Measurements from ENCODE around the gene PRDX3. TPM values are rescaled to one million over a fixed set of nuclear protein-coding genes. Genes with fewer than 3 reads are reported as not detected.

Gene PRDX3
- total and polyA plus RNA-seq, 2 of the 4 experiments (the other 2 are of a cell fraction), result 169 to 187 TPM

GRCh38 chr10:119222537-119222936, 43.9 kb upstream of the PRDX3 start:
- intact Hi-C loops (cut with micrococcal nuclease), result no loop called here
- peak overlapping the region; percentile 93 for H3K27ac ChIP-seq (ENCODE audit: insufficient read depth, low read length)
- H3K4me2 ChIP-seq (ENCODE audit: low read depth, low read length), result peak overlapping the region; percentile 42

More at GRCh38 chr10:119222537-119222936, 43.9 kb upstream of the PRDX3 start:
- H2BK120ac ChIP-seq (ENCODE audit: low read depth, low read length), result peak overlapping the region; percentile 83
- peak overlapping the region; percentile 94 for H2BK20ac ChIP-seq (ENCODE audit: low read depth, low read length)
- peak overlapping the region; percentile 98 for H3K18ac ChIP-seq (ENCODE audit: low read depth, low read length)
- H2BK15ac ChIP-seq (ENCODE audit: low read depth, low read length), result peak overlapping the region; percentile 83; the same call in 2 of the 3 replicates
- peak overlapping the region; percentile 93 for H4K91ac ChIP-seq (ENCODE audit: insufficient read depth, low read depth, low read length)
- H3K9me3 ChIP-seq (ENCODE audit: control insufficient read depth, insufficient read depth, low read length), result no peaks in the 10 kb centered on the region
- ATAC-seq (ENCODE audit: low read depth), result peak; percentile 33; the same call in 1 of the 2 replicates
- H3K9me1 ChIP-seq (ENCODE audit: insufficient read depth, low read length), result peaks cover 41% of the 10 kb centered on the region
- peak overlapping the region; percentile 39 for H2AK9ac ChIP-seq (replicated peaks; ENCODE audit: low read depth, low read length, poor library complexity)
- H3K4me1 ChIP-seq (ENCODE audit: control insufficient read depth, insufficient read depth, low read length), result peaks cover 44% of the 10 kb centered on the region
- peaks cover 4% of the 10 kb centered on the region; the same call in 1 of the 2 replicates for H3K36me3 ChIP-seq (ENCODE audit: control insufficient read depth, insufficient read depth, low read length)
- no peak for DNase-seq
- peak overlapping the region; percentile 68 for H3K9ac ChIP-seq (ENCODE audit: low read depth, low read length)
- peak overlapping the region; percentile 72 to 76; a peak in 3 of 4 replicates for H4K8ac ChIP-seq (ENCODE audit: low read depth in 2 of 2, low read length in 2 of 2)
- H4K20me1 ChIP-seq (ENCODE audit: insufficient read depth, low read length), result peaks cover 58% of the 10 kb centered on the region
- 30% methylated on average over 4 of the region's 9 CpGs; no CpG with 5 or more reads in 1 of the 2 experiments for WGBS, 2 experiments (ENCODE audit: extremely low coverage in 2 of 2, insufficient read length in 1 of 2)
- no peaks in the 10 kb centered on the region for H3K27me3 ChIP-seq (ENCODE audit: control insufficient read depth, insufficient read depth, low read length)
- peak overlapping the region; percentile 87 for H3K4ac ChIP-seq (ENCODE audit: low read depth, low read length)
- no peak overlapping the region for H3K56ac ChIP-seq (ENCODE audit: extremely low read depth, insufficient read depth, low read length)
- ChIA-PET CTCF (interaction anchor here (1.0 to 1.9 kb wide), 3 partner anchors 13 to 142 kb away, joined by 4 to 7 read pairs (median 5); no protein-coding TSS in a partner anchor), POLR2A (ENCODE audit: unreplicated experiment) (interaction anchor here (1.6 kb wide), 1 partner anchor 10 kb away, joined by 5 read pairs; no protein-coding TSS in a partner anchor)
- peak overlapping the region; percentile 69 for H2AK5ac ChIP-seq (ENCODE audit: low read depth, low read length)
- H2AFZ ChIP-seq (replicated peaks; ENCODE audit: low read length, poor library complexity), result no peak overlapping the region
- H4K5ac ChIP-seq (ENCODE audit: low read depth, low read length), result peak overlapping the region; percentile 96; the same call in 1 of the 2 replicates
- no peak overlapping the region for H3K4me3 ChIP-seq (ENCODE audit: insufficient read depth, low read depth, low read length)
- peak overlapping the region; percentile 19 for H2BK5ac ChIP-seq (ENCODE audit: low read depth, low read length, poor library complexity, severe bottlenecking)
- TF ChIP-seq ELK1 (IDR thresholded peaks at IDR 0.05; ENCODE audit: borderline replicate concordance, low read depth, low read length) (no peak), BHLHE40 (IDR thresholded peaks at IDR 0.05; ENCODE audit: low read depth, low read length) (no peak), NFE2L2 (IDR thresholded peaks at IDR 0.05; ENCODE audit: low read depth, low read length) (no peak), FOS (IDR thresholded peaks at IDR 0.05; ENCODE audit: low read depth, low read length) (no peak), RAD21 (IDR thresholded peaks at IDR 0.05; ENCODE audit: low read length) (no peak), RFX5 (IDR thresholded peaks at IDR 0.05; ENCODE audit: low read depth, low read length) (no peak), RCOR1 (IDR thresholded peaks at IDR 0.05; ENCODE audit: insufficient replicate concordance, low read length) (no peak), MAFK (IDR thresholded peaks at IDR 0.05; ENCODE audit: low read depth, low read length) (no peak), SMC3 (IDR thresholded peaks at IDR 0.05; ENCODE audit: low read depth, low read length) (no peak), MXI1 (IDR thresholded peaks at IDR 0.05; ENCODE audit: borderline replicate concordance, low read depth, low read length) (no peak), POLR2A (IDR thresholded peaks at IDR 0.05; ENCODE audit: low read depth, low read length) (no peak)
- peak overlapping the region; percentile 71 for H3K14ac ChIP-seq (replicated peaks; ENCODE audit: low read depth, low read length)
- in situ Hi-C loops (cut with MboI; ENCODE audit: low sequenced_read_pairs), result no loop called here
- BruUV-seq (replicated peaks), result no TSS peak
- H3K23ac ChIP-seq (ENCODE audit: low read depth, low read length), result peak overlapping the region; percentile 83
- dilution Hi-C loops (cut with HindIII; ENCODE audit: low sequenced_read_pairs, unreplicated experiment), result no loop called here
- peaks cover 48 to 85% of the 10 kb centered on the region in 2 experiments for H3K79me1 ChIP-seq (ENCODE audit: low read depth in 1 of 2, low read length in 2 of 2)
